ENCODE data around the gene CPA5.

Gene CPA5

DNA sequence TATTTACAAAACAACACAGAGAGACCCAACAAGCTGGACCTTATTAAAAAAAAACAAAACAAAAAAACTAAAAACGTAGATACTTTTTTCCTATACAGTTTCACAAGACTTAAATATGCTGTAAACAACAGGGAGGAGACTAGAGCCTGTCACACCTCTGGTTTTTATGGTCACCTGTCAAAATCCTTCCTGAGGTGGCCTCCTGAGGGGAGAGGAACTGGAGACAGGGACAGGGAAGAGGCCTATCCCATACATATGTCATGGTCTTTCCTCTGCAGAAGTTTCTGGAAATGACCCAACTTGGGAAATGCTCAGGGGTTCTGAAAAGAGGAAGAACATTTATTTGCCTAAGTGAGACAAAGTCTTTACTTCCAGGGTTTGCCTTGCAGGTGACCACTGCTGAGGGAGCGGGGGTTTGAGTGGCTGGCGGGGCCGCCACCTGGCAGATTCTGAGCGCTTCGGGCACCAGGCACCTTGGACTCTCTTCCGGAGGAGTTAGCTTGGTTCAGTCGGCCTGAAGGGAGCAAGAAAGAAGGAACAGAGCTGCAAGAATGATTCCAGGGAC, 54.0 kb downstream of the CPA5 start:
- DNase-seq, result no peak

DNA sequence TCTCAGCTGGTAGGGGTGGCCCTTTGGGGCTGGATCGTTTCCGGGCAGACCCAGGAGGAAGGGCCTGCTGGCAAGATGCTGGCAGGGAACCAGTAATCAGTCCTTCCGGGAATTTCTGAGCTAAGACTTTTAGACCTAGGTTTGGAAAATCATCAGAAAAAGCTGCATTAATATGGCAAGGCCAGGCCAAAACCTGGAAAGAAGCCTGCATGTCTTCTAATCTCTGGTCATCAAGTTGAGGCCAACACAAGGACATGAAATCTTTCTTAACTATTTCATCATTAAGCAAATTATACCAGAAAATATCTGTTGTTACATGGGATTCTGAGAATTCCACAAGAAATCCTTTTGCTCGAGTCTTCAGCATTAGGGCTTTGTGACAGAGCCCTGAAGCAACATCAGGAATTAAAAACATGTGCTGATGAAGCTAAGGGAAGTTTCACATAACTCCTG, 55.5 kb downstream of the CPA5 start:
- no peak for DNase-seq

DNA sequence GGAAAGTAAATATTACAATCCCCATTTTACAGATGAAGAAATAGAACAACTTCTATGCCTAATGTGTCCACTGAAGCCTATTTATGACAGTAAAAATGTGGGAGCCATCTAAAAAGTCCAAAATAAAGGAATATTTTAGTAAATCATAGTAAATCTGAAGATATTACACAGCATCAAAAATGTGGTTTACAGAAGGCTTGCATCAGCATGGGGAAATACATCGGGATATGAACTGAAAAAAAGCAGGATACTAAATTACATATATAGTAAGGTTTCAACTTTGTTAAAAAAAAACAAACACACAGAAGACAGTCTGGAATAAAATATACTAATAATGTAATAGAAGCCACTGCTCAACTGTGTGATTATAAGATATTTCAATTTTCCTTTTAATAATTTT, 56.5 kb downstream of the CPA5 start:
- DNase-seq, result no peak

DNA sequence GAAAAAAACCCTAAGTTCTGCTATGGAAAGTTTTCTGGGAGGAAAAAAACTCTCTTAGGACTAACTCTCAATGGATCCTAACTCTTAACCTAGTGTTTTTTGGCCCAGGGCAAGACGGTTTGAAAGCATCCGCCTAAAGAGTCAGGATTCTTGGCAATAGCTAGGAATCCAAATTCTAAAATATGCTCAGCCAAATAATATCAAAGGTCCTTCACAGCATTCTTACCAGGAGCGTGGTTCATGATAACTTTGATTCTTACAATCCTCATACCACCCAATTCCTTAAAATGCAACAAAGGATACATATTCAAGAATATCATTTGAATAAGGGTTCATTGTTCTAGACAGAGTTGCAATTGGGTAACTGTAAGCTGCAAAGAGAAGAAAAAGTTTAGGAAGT, 57.0 kb downstream of the CPA5 start:
- DNase-seq, result no peak

DNA sequence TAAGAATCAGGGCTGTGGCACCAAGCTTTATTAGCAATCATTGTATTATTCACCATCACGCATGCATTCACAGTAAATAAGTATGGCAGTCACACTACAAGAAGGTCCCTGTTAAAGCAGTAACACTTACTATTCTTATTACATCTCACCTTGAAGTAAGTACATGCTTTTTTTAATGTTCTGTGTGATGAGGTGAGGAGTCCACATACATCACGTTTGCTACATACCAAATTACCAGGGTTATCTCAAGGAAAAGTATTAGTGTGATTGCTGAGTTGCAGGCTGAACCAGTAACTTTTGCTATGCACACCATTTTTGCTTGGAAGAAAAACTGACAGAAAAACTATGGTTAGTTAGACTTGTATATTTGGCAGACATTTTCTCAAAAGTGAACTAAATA, 60.4 kb downstream of the CPA5 start:
- no peak for DNase-seq

DNA sequence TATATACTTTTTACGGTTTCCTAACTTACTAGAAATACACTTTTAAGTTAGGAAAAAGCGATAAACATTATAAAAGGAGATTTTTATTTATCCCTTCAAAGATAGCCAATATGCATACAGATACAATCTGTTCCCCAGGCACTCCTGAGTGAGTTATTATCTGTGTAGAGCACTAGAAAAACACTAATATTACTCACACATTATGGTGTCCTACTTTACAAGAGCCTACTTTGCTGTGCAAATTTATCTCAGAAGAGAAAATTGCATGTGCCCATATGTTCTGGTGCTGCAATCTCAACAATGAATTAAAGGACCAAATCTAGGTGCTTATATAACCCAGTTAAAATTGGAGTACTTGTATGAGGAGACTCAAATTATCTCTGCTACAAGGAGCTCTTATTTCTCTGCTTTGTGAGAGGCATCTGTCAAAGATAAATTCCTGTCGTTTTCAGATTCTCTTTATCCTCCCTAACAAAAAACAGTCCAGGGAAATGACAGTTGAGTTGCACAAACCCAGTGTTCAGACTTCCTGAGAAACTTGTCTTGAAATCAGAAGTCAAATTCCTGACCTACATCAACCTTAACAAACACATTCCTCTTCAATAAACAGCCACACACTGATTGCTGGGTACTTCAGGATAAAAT, 64.6 kb downstream of the CPA5 start:
- no peak for DNase-seq

DNA sequence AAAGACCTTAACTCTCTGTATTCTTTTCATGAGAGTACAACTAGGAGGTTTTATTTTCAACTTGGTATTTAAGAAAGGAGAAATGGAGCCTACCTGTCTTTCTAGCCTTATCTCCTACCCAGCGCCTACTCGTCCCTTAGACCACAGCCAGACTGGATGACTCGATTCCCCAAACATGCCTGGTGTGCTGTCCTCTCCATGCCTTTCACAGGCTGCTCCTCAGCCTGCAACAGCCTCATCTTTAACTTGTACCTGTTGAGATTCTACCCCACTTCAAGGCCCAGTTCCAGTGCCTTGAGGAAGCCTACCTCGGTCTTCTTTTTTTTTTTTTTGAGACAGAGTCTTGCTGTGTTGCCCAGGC, 65.1 kb downstream of the CPA5 start:
- no peak for DNase-seq

DNA sequence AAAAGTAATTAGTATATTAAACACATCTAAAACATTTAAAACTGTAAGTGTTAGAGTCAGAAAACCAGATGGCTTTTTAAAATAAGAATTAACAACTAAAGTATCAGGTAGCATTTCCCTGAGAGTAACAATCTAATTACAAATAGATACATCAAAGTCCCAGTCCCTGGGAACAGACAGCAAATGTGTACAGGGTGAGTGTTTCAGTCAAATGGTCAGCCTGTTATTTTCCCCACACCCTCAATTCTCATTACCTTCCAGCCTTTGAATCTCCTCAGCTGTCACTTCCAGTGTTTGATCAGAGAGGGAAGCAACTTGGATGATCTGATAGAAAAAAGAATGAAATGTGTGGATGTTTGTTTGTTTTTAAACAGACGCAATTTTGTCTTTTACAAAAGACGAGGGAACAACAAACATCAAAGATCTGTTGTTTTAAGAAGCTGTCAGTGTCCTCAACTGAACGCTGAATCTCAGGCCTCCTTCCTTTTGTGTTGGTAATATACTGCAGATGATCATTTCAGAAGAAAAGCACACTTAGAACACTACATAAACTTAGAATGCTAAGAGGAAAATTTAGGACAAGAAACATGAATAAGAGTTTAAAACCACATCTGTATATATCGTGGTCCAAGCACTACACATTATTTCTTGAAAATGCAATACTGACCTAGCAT, 66.4 kb downstream of the CPA5 start:
- no peak for DNase-seq

DNA sequence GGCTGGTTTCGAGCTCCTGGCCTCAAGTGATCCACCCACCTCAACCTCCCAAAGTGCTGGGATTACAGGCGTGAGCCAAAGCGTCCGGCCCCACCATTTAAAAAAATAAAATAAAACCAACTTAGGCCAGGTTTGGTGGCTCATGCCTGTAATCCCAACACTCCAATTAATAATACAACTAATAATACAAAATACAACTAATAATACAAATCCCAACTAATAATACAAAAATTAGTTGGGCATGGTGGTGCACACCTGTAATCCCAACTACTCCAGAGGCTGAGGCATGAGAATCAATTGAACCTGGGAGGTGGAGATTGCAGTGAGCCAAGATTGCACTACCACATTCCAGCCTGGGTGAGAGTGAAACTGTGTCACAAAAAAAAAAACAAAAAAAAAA, 68.6 kb downstream of the CPA5 start:
- DNase-seq, result no peak

DNA sequence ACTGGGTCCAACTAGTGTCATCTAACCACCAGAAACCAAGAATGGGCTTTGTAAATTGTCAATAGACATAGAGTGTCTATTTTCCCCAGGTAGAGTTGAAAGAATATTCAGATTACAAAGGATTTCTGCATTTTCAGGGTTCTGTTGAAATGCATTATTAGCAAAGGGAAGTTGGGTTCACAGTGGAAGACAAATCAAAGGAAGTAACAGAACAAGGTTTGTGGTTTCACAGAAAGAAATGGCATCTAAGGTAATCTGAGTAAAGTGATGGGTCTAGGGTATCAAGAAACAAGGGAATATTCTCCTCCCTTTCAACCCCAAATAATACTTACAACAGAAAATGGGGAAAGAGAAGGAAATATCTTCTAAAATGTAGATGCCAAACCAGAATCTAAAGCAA, 70.4 kb downstream of the CPA5 start:
- DNase-seq, result no peak

DNA sequence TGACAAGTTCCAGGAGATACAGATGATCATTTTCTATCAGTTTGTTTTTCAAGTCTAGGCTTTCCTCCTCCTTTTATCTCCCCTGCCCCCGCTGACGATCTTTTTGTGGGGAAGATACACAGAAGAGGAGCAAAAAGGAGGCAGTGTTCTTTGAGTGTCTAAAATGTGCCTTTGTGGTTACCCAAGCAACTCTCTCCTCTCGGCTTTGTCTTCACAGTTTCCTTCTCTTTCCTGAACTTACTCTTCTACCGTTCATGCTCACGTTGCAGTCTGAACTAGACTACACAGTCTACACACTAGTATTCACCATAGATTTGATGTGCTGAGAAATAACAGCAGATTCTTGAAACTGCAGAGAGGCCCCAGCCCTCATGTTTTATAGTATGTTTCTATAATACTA, 72.6 kb downstream of the CPA5 start:
- no peak for DNase-seq

DNA sequence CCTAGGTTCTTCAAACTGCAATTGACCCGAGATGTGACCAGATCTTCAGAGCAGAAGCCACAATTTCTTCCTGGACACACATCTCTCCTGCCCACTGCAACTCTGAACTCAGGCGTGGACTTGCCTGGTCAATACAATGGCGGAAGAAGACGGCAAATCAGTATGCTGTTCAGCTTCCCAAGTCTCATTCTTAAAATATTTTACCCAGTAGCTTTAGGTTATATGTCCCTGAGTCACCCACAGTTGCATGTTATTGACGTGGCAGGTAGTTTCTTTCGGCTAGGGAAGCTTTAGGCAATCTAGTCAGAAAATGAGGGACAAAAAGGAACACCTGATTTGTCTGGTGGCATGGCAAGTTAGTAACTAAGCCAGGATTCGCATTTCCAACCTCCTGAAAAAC, 73.7 kb downstream of the CPA5 start:
- DNase-seq, result no peak
